Right renal pelvis (tissue), 4 donors: ENCODE measurements around the gene TCTN1. TPM values are rescaled to one million over a fixed set of nuclear protein-coding genes. Genes with fewer than 3 reads are reported as not detected.
A peak's percentile ranks its signal among the peaks of the same experiment; 100 is the strongest.
"Not testable (repeated sequence)": the region's sequence is repeated elsewhere in the genome, so short reads cannot be mapped to it uniquely, and the experiment has no call there.

Source experiments
- DNase-seq, 4 donors: peaks; one replicate each; pipeline ENCODE4 v3.0.0-alpha.2; 2013; ENCODE audit warnings: low read depth in 4 of 4, low spot score in 3 of 4, missing footprints in 1 of 4
- polyA plus RNA-seq, 4 donors: library from polyadenylated mRNA; unstranded; fragments of 120-200 nt; gene quantifications; one replicate each; pipeline ENCODE4 v1.2.1, GENCODE V29; 2013; ENCODE audit not compliant: insufficient read length in 4 of 4

TCTN1 gene
- polyA plus RNA-seq, 4 donors: 78.3 to 107 (median 94.1) TPM

DNA sequence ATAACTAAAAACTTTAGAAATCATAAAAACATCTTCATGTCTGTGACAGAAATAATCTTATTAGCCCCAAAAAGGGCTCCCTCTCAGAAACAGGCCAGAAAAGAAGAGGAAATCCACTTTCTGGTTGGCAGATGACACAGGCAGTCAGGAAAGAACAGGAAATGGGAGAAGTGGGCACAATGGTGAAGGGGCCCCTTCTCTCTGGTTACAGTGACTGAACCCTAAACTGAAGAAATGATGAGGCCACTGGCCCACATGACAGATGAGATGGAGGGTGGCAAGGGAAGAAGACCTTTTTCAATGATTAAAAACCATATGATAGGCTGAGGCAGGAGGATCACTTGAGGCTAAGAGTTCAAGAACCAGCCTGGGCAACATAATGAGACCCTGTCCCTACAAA is 21.1 kb downstream of the TCTN1 start:
- DNase-seq: no peak

DNA sequence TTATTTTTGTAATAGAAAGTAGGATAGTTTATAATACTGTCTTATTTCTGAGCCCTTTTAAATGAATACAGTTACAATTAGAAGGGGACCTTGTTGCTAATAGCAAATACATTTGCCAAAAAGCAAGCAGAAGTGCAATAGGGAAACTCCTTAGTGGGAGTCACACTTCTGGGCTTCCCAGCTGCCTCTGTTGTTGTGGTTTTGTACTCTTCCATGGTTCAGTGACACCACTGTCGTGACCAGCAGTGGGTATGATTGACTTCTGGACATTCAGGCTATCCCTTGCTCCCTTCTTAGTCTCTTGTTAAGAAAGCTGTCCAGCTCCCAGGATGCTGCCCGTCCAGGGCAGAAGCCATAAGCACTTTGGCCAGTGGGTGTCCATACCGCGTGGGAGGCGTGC is 22.6 kb downstream of the TCTN1 start:
- DNase-seq: no peak

DNA sequence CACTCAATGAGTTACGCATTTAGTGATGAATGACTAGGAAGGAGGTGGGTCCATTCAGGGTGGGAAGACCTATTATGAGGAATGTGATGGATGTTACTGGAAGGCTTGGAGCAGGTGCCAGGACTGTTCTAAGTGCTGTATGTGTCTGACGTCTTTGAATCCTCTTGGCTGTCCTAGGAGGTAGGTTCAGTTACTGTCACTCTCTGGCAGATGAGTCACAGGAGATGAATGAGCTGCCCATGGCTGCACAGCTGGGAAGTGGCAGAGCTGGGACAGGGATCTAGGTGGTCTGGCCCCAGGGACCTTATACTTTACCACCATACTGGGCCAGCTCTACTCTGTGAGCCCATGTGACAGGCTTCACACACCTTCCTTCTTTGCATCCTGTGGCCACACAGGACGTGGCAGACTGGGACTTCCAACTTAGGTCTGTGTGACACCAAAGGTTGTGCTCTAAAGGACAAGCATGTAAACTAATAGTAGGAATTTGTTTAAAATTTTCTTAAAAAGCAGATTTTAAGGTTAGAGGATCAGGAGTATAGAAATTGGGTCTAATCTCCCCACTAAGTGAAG is 24.0 kb downstream of the TCTN1 start:
- no peak for DNase-seq

DNA sequence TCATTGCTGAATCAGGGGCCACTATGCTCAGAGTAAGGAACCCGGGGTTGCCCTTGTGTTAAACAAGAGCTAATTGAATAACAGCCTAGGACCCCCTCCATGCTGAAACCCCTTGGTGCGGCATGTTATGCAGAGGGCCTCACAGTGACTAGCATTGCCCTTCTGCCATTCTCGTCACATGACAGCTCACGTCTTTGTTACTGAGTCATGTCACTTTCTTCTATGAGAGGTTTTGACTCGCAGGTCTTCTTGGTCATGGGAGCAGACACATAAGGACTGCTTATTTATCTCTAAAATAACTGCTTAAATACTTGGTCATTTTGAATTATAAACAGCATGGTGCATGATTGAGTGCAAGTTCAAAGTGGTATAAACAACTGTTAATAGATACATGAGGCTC is 24.9 kb downstream of the TCTN1 start:
- DNase-seq: no peak

DNA sequence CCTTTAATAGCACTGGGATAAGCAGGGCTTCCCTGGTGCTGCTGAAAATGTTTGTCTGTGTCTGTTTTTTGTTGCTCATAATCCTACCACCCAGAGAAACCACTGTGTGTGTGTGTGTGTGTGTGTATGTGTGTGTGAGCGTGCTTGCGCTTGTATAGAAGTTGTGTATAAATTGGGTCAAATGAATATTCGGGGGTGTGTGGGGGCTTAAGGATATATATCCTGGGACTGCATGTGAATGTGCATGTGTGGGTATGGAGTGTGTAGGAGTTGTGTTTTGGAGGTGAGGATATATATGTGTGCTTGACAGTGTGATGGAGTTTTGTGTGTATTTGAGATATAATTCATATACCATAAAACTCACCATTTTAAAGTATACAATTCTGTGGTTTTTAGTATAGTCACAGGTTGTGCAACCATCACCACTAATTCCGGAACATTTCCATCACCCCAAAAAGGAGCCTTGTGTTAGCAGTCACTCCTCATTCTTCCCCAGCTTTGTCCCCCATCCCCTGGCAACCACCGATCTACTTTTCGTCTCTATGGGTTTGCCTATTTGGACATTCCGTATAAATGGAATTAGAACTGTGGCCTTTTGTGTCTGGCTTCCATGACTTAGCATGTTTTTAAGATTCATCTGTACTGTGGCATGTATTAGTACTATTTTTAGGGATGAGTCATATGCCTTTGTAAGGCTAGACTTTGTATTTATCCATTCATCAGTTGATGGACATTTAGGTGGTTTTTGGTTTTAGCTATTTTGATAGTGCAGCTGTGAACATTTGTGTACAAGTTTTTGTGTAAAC is 25.6 kb downstream of the TCTN1 start:
- DNase-seq: no peak

DNA sequence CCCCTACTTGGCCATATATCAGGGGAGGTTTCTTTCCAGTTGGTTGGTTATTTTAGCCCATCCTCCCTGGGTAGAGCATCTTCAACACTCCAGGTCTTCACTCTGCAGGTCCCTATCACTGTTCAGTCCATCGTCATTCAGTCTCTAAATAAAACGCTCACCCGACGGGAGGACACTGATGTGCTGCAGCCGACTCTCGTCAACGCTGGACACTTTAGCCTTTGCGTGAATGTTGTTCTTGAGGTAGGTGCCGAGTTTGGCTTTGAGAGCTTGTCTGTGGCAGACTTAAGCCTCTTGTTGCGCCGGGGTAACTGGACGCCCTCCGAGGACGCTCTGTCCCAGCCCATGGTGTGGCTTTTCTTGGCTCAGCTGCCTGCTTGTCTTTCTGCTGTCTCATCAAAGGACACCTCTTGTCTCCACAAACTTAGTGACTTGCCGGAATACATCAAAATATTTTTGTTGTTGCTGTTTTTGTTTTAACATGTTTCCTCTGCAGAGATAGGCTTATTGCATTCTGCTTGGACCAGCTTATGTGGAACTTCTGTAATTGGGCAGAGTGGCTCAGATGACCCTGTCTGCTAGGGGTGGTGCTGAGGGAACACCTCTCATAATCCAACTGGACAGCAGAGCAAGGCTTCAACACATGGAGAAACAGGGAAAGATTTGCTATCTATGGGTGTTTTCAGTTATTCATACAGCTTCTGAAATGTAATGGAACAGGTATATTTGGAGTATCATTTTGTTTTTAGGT is 26.5 kb downstream of the TCTN1 start:
- no peak for DNase-seq

DNA sequence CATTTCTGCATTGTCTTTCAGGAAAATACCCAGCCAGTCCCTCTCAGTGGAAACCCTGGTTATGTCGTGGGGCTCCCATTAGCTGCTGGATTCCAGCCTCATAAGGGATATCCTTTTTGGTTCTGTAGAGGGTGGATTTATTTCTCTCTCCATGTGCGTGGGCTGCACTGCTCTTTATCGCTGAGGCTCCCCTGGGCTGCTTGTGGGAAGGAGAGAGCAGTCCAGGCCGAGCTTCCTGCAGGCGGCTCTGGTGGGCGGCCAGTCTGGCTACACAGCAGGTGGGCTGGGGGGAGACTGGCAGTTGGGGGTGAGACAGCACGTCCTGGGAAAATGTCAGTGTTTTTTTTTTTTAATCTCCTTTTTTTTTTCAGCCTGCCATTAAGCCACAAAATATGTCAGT is 27.6 kb downstream of the TCTN1 start:
- DNase-seq: no peak

DNA sequence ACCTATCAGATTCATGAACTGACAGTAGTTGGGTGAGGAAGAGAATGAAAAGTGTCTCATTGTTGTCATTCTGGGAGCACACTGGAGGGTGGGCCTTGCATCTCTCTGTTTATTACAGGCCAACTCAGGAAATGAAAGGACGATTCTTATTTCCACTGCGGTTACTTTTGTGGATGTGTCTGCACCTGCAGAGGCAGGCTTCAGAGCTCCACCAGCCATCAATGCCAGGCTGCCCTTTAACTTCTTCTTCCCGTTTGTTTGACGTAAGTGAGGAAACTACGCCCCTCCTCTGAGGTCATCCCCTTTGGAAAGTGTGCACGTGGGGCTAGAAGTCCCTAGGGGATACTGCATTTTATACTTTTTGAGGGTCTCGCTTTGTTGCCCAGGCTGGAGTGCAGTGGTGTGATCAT is 33.7 kb downstream of the TCTN1 start:
- DNase-seq: no peak

DNA sequence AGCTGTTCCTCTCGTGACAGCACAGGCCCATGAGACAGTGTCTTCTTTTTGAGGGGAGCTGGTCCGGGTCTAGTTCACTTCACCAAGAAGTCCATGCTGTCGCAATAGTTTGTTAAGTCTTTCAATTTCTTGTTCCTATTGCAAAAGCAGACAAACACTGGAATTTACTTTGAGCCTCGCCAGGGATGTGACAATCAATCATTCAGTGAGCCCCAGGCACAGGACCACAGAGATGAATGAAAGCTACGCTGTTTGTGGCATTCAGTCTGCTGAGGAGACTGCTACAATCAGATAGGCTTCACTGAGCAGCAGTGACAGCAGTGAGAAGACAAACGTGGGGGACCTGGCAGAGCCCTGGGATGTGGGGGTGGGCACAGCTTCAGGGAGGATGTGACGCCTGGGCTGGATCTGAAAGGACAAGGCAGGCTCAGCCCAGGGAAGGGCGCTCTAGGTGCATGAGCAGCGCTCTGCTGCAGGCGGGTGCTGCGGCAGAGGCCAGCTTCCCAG is 35.5 kb downstream of the TCTN1 start:
- peak in 1 of 4 donors; percentile 20 for DNase-seq

DNA sequence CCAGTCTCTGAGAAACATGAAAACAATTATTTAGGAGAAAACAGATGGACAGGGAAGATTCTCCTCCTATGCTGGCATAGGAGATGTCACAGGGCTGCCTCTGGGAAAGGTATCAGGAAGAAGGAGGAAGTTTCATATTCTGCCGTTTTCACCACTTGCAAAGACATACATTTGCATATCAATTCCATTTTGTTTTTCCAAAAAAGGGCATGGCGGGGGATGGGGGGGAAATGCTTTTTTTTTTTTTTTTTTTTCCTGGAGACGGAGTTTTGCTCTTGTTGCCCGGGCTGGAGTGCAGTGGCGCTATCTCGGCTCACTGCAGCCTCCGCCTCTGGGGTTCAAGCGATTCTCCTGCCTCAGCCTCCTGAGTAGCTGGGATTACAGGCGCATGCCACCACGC is 40.3 kb downstream of the TCTN1 start:
- not testable (repeated sequence) for DNase-seq

DNA sequence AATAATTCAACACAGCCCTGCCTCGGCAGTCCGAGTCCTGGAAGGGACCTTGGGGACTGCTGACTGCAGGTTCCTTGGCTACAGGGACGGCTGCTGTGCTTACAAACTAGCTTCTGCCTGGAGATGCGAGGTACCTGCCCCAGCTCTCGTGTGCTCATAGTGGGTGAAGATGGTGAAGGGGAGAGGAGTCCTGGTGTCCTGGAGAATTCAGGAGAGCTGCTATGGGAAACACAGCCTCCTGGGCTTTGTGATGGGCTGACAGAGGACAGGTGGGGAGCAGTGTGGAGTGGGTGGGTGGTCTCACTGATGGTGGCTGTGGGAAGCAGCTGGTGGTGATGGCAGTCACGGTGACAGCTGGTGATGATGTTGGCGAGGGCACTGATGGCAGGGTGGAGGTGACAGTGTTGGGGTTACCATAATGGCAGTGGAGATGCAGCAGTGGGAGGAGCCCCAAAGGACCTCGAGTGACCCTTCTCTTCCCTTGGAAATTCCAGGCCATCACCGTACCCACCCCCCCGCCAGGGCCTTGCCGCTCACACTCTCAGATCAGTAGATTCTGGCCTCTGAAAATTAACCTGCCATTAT is 42.2 kb downstream of the TCTN1 start:
- no peak for DNase-seq

DNA sequence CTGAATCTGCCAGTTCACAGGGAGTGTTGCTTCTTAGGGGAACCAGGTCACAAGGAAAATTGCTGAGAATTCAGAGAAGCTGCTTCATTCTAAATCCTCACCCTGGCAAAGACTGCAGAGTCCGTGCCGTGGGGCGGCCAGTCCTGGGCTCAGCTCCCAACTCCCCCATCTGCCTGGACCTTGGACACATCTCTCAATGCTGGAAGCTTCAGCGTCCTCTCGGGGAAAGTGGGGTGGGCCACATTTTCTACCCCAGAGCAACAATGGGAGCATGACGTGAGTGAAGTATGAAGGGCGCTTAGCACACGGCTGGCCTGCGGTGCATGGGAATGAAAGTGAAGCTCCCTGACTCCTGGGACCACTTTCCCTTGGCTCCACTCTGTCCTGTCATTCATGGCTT is 43.8 kb downstream of the TCTN1 start:
- no peak for DNase-seq

DNA sequence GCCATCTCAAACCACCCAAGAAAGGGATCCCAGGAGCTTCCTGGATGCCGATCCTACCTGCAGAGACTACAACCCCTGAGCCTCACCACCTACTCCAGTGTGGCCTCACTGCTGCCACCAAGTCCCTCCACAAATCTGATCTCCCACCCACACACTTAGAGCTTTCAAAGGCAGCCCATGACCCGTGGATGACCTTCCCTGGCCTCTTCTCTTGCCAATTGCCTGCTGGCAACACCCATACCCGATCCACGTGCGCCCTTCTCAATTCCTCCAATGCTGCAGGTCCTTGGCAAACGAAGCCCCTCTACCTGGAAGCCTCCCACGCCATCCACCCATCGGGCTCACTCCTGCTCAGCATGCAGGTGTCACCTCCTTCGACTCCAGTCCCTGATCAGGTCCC is 44.3 kb downstream of the TCTN1 start:
- no peak for DNase-seq

DNA sequence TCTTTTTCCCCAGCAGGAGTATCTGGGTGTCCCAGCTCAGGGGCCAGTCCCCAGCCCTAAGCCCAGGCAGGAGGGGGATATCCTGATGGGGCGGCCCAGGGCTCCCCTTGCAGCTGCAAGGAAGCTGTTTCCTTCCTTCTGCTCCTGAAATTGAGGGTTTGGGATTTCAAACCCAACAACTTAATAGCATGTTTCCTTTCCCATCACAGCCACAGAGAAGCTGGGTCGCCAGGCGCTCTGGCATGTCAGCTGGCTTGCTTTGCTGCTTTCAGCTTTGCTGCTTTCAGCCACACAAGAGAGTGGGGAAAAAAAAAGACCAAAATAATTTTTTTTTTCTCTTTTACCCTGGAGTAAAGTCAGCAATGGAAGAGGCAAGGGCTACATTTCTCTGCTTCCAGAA is 44.9 kb downstream of the TCTN1 start:
- no peak for DNase-seq

DNA sequence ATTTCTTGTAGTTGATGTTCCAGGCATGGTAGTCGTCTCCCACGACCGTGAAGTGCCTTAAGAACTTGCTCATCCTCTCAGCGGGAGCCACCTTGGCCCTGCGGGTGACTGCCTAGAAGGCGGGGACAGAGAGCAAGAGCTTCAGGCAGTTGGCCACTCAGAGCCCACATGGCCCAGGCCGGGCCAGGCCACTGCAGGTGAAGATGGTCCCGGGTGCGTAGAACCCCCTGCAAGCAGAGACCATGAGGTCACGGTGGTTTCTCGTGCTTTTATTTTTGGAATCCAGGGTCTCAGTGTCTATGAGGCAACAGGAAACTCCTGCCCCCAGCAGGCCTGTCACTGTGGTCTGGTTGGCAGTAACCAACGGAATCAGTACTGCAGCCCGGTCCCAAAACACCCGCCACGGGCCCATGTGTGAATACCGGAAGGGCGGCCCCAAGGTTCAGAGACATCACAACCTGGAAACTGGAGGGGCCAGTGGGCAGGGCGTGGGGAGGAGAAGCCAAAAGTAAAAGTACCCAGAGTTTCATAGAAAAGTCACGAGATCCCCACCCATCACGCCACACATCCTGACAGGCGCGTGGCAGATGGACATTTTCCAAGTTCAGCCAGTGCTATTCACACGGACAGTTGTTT is 47.5 kb downstream of the TCTN1 start:
- no peak for DNase-seq

DNA sequence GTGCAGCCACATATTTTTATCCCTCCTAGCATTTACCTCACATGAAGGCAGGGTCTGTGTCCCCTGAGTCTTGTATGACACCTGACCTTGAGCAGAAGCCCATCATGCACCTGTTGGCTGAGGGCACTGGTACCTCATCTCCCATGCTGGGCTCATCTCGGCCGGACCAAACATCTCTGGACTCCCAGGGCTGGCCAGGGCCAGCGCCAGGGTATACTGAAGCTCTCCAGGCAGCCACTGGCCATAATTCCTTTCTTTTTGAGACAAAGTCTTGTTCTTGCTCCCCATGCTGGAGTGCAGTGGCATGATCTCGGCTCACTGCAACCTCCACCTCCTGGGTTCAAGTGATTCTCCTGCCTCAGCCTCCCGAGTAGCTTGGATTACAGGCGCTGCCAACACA is 53.0 kb downstream of the TCTN1 start:
- DNase-seq: no peak

DNA sequence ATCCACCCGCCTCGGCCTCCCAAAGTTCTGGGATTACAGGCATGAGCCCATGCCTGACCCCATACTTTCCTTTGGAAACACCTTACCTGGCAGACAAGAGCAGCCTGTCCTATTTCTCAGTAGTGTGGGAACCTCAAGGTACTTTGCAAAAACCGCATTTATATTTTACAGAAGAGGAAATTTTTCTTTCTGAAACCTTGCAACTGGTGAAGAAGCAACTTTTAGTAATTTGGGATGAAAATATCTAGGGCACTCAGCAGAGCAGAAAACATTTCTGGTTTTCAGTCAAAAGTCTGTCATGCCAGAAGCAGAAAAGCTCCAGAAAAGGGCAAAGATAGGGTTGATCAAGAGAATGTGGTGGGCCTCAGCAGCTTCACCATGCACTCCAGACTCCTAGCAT is 53.7 kb downstream of the TCTN1 start:
- DNase-seq: no peak

DNA sequence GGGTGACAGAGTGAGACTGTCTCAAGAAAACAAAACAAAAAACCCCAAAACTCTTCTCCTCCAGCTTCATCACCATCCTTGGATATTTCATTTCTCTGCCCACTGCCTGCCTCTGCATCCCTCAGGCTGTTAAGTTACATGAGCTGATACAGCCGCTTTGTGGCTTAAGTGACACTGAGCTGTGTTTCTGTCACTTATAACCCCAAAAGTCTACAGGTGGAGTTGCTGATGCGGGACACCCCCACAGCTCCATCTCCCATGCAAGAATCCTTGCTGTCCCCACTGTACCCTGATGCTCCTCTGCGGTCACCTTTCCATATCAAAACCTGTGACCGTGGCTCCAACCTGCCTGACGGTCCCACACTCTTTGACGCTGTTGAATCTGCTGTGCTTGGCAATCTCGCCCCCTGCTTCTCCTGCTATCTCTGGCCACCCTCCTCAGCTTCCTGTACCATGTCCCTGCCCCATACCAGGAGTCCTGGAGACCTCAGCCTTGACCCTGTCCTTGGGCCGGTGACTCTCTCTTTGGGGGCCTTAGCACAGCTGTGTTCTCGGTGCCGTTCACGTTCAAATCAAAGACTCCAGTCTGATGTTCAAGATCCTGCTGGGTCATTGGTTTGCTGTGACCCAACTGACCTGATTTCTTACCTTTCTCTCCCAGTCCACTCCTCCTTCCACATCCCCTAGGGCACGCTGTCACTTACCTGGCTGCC is 54.7 kb downstream of the TCTN1 start:
- no peak for DNase-seq

DNA sequence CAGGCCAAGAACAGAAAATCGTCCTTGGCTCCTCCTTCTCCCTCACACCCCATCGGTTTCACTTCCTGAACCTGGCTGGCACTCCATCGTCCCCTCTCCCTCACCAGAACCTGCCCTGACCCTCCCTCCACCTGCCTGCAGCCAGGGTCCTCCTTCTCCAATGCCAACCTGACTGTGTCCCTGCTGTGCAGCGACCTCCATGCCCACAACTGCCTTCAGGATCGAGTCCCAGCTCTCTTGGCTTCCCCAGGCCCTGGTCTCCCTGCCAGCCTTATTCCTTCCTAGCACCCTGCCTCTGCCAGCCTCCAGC is 55.2 kb downstream of the TCTN1 start:
- DNase-seq: no peak

DNA sequence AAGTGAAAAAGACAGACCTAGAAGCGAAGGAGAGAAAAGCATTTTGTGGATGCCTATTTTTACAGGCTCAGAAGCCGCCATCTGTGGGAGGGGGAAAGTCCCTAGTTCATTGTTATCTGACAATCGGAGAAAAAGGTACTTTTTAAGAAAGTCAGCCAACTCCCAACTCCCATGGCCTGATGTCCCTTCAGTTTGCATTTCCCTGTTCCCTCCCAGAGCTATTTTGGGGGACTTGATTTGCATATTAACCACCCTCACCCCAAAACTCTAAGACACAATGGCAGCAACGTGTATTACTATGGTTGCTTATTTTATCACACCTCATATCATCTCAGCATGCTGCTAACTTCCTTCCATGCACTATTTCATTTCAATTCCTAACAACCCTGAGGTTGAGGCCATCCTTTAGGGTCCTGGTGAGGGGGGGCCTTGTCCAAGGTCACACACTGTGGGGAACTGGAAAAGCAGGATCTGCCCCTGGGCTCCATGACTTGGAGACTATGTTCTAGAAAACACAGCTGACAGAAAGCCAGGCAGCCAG is 56.3 kb downstream of the TCTN1 start:
- DNase-seq: no peak
